ENCODE results near the gene PICALM. TPM values are rescaled to one million over a fixed set of nuclear protein-coding genes. Genes with fewer than 3 reads are reported as not detected.

The PICALM gene
- total and polyA plus RNA-seq, 9 of the 15 experiments (the other 6 are each of a cell fraction or from before 2014, with no cell fraction given), result 41.3 to 990 (median 309) TPM

DNA sequence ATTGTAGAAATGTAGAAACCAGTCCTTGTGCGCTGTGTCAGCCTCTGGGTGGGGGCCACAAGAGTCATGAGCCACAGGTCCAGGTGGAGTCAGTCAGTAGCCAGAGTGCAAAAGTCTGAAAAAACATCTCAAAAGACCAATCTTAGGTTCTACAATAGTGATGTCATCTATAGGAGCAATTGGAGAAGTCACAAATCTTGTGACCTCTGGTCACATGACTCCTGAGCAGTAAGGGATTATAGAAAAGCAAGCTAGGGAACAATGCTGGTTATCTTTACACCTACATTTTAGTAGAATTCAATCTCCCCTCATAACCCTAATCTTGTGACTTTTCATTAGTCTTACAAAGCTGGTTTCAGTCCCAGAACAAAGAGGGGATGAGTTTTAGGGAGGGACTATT, 131.0 kb downstream of the PICALM start (continued):
- TF ChIP-seq JUND (IDR thresholded peaks at IDR 0.05; ENCODE audit: borderline replicate concordance, low read depth, low read length), result no peak
- no peak for TF ChIP-seq JUND (tag; IDR thresholded peaks at IDR 0.05; ENCODE audit: borderline replicate concordance, low read depth, low read length)
- TF ChIP-seq, protein P1, sequence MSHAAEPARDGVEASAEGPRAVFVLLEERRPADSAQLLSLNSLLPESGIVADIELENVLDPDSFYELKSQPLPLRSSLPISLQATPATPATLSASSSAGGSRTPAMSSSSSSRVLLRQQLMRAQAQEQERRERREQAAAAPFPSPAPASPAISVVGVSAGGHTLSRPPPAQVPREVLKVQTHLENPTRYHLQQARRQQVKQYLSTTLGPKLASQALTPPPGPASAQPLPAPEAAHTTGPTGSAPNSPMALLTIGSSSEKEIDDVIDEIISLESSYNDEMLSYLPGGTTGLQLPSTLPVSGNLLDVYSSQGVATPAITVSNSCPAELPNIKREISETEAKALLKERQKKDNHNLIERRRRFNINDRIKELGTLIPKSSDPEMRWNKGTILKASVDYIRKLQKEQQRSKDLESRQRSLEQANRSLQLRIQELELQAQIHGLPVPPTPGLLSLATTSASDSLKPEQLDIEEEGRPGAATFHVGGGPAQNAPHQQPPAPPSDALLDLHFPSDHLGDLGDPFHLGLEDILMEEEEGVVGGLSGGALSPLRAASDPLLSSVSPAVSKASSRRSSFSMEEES (CRISPR knock-in tag; IDR thresholded peaks at IDR 0.05), result peak; percentile 89
- no peak for TF ChIP-seq RNF2 (IDR thresholded peaks at IDR 0.05)
- TF ChIP-seq USF2 (CRISPR knock-in tag; IDR thresholded peaks at IDR 0.05), result peak; percentile 24; the same call in 1 of the 2 replicates
- TF ChIP-seq MLX (CRISPR knock-in tag; conservative IDR thresholded peaks at IDR 0.05), result no peak
- no peak for TF ChIP-seq HNRNPLL (IDR thresholded peaks at IDR 0.05; ENCODE audit: low read depth, low read length, poor library complexity, severe bottlenecking)
- no peak for TF ChIP-seq AFF1 (IDR thresholded peaks at IDR 0.05; ENCODE audit: low read depth in 1 of 2, partially characterized antibody in 2 of 2)
- TF ChIP-seq GTF2E2 (tag; IDR thresholded peaks at IDR 0.05), result no peak
- TF ChIP-seq ZNF699 (CRISPR knock-in tag; IDR thresholded peaks at IDR 0.05; ENCODE audit: insufficient replicate concordance), result no peak
- no peak for TF ChIP-seq CTCF (IDR thresholded peaks at IDR 0.05 in 2 of 3, conservative IDR thresholded peaks at IDR 0.05 in 1 of 3; ENCODE audit: insufficient read depth in 2 of 3, low read depth in 1 of 3, low read length in 3 of 3)
- TF ChIP-seq CREBBP (IDR thresholded peaks at IDR 0.05; ENCODE audit: low read depth, low read length), result no peak
- no peak for TF ChIP-seq ZBTB26 (CRISPR knock-in tag; IDR thresholded peaks at IDR 0.05)
- no peak for TF ChIP-seq ZNF263 (CRISPR knock-in tag; IDR thresholded peaks at IDR 0.05; ENCODE audit: borderline replicate concordance)
- TF ChIP-seq ATF7 (IDR thresholded peaks at IDR 0.05), result peak; percentile 60
- no peak for TF ChIP-seq TBP (optimal IDR thresholded peaks at IDR 0.05; ENCODE audit: low read depth, low read length)
- TF ChIP-seq ZNF695 (CRISPR knock-in tag; IDR thresholded peaks at IDR 0.05), result no peak
- no peak for TF ChIP-seq ZFP1 (CRISPR knock-in tag; IDR thresholded peaks at IDR 0.05)

Measured in K562 (cell line).